Measurements from ENCODE around the gene STAC.

STAC gene

DNA sequence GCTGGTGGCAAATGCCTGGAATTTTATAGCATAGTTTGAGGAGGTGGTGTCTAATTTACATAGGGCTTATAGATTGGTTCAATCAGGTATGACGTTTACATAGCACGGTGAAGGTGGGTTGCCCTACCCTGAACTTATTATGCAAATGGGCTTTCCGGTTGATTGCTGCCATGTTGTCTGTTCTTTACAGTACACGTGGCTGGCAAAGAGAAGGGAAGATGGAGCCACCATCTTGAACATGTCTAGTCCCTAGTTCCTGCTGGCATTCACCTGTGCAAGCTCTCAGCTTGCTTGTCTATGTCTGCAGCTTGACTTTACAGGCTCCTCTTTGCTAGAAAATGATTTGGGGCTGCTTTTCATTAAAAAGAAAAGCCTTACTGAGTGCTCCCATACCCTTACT is 14.0 kb upstream of the STAC start:
- no peak for DNase-seq (ENCODE audit: extremely low spot score)
- TF ChIP-seq, protein P1, sequence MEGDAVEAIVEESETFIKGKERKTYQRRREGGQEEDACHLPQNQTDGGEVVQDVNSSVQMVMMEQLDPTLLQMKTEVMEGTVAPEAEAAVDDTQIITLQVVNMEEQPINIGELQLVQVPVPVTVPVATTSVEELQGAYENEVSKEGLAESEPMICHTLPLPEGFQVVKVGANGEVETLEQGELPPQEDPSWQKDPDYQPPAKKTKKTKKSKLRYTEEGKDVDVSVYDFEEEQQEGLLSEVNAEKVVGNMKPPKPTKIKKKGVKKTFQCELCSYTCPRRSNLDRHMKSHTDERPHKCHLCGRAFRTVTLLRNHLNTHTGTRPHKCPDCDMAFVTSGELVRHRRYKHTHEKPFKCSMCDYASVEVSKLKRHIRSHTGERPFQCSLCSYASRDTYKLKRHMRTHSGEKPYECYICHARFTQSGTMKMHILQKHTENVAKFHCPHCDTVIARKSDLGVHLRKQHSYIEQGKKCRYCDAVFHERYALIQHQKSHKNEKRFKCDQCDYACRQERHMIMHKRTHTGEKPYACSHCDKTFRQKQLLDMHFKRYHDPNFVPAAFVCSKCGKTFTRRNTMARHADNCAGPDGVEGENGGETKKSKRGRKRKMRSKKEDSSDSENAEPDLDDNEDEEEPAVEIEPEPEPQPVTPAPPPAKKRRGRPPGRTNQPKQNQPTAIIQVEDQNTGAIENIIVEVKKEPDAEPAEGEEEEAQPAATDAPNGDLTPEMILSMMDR (IDR thresholded peaks at IDR 0.05; ENCODE audit: control extremely low read depth, extremely low read depth, low read depth, missing control alignments): no peak
- POLR2A ChIA-PET: no interaction called here
- CTCF ChIA-PET: no interaction called here

- TF ChIP-seq, protein P1 (IDR thresholded peaks at IDR 0.05; ENCODE audit: control extremely low read depth, extremely low read depth, low read depth, missing control alignments): no peak
- no peak for DNase-seq (ENCODE audit: extremely low spot score)
- ChIA-PET CTCF (no interaction called here), POLR2A (no interaction called here)
Observed at GRCh38 chr3:36367912-36368573, 12.3 kb upstream of the STAC start.

- ChIA-PET POLR2A (no interaction called here), CTCF (interaction anchor here (0.9 to 1.2 kb wide), 3 partner anchors 8 to 188 kb away, joined by 3 to 4 read pairs (median 3); no protein-coding TSS in a partner anchor)
- no peak for DNase-seq (ENCODE audit: extremely low spot score)
- TF ChIP-seq, protein P1 (IDR thresholded peaks at IDR 0.05; ENCODE audit: control extremely low read depth, extremely low read depth, low read depth, missing control alignments): no peak
Observed at GRCh38 chr3:36372534-36372935, 7.8 kb upstream of the STAC start.

GRCh38 chr3:36373084-36373483 is 7.2 kb upstream of the STAC start:
- DNase-seq (ENCODE audit: extremely low spot score): no peak
- ChIA-PET CTCF (interaction anchor here (0.9 to 1.0 kb wide), 2 partner anchors 9 to 188 kb away, joined by 3 read pairs; no protein-coding TSS in a partner anchor), POLR2A (no interaction called here)
- TF ChIP-seq, protein P1 (IDR thresholded peaks at IDR 0.05; ENCODE audit: control extremely low read depth, extremely low read depth, low read depth, missing control alignments): no peak

- ChIA-PET CTCF (no interaction called here), POLR2A (no interaction called here)
- no peak for DNase-seq (ENCODE audit: extremely low spot score)
- TF ChIP-seq, protein P1 (IDR thresholded peaks at IDR 0.05; ENCODE audit: control extremely low read depth, extremely low read depth, low read depth, missing control alignments): no peak
Observed at GRCh38 chr3:36373666-36374065, 6.6 kb upstream of the STAC start.

GRCh38 chr3:36379872-36380220 is 458 bp upstream of the STAC start:
- ChIA-PET POLR2A (no interaction called here), CTCF (no interaction called here)
- no peak for DNase-seq (ENCODE audit: extremely low spot score)
- TF ChIP-seq, protein P1 (IDR thresholded peaks at IDR 0.05; ENCODE audit: control extremely low read depth, extremely low read depth, low read depth, missing control alignments): no peak

Data from GM10248 (cell line).